HUES6 (cell line): ENCODE data around the gene OR2V1.
"Not testable (repeated sequence)": the region's sequence is repeated elsewhere in the genome, so short reads cannot be mapped to it uniquely, and the experiment has no call there.

Experiments used
- H3K27ac ChIP-seq: 2 replicates; pipeline ENCODE4 v1.7.0; 2013; ENCODE audit warnings: low read depth, mild to moderate bottlenecking, low read length, inconsistent platforms
- H3K27me3 ChIP-seq: 2 replicates; pipeline ENCODE4 v1.6.1; 2013; ENCODE audit warnings: low read length; ENCODE audit not compliant: control insufficient read depth, insufficient read depth
- H3K36me3 ChIP-seq: 2 replicates; pipeline ENCODE4 v1.6.1; 2013; ENCODE audit warnings: low read length; ENCODE audit not compliant: control insufficient read depth, insufficient read depth
- H3K4me1 ChIP-seq: 2 replicates; pipeline ENCODE4 v1.6.1; 2013; ENCODE audit warnings: low read length; ENCODE audit not compliant: control insufficient read depth, insufficient read depth
- H3K4me3 ChIP-seq: 2 replicates; pipeline ENCODE4 v1.5.1; 2013; ENCODE audit warnings: low read depth, low read length
- H3K9ac ChIP-seq: one replicate; pipeline ENCODE4 v1.6.1; 2013; ENCODE audit warnings: mild to moderate bottlenecking, low read length
- H3K9me3 ChIP-seq: 2 replicates; pipeline ENCODE4 v1.6.1; 2013; ENCODE audit warnings: low read depth, low read length; ENCODE audit not compliant: control insufficient read depth, insufficient read depth

The OR2V1 gene

GRCh38 chr5:181156758-181157157 lies 25.8 kb upstream of the OR2V1 start:
- no peak overlapping the region for H3K4me3 ChIP-seq

GRCh38 chr5:181153814-181154213 lies 22.8 kb upstream of the OR2V1 start:
- Histone ChIP-seq H3K27ac (no peak overlapping the region), H3K9me3 (no peaks in the 10 kb centered on the region; the same call in 1 of the 2 replicates), H3K4me3 (no peak overlapping the region), H3K36me3 (no peaks in the 10 kb centered on the region), H3K9ac (no peak overlapping the region), H3K4me1 (no peaks in the 10 kb centered on the region), H3K27me3 (peaks cover 14% of the 10 kb centered on the region; the same call in 1 of the 2 replicates)

More at GRCh38 chr5:181156758-181157157, 25.8 kb upstream of the OR2V1 start:
- H3K9me3 ChIP-seq: no peaks in the 10 kb centered on the region; the same call in 1 of the 2 replicates
- no peak overlapping the region for H3K9ac ChIP-seq
- no peak overlapping the region for H3K27ac ChIP-seq
- no peaks in the 10 kb centered on the region for H3K36me3 ChIP-seq
- H3K4me1 ChIP-seq: peaks cover 12% of the 10 kb centered on the region
- peaks cover 17% of the 10 kb centered on the region; the same call in 1 of the 2 replicates for H3K27me3 ChIP-seq

GRCh38 chr5:181152406-181152805 lies 21.4 kb upstream of the OR2V1 start:
- no peak overlapping the region for H3K4me3 ChIP-seq
- H3K36me3 ChIP-seq: no peaks in the 10 kb centered on the region
- H3K27me3 ChIP-seq: peaks cover 19% of the 10 kb centered on the region; the same call in 1 of the 2 replicates
- H3K4me1 ChIP-seq: no peaks in the 10 kb centered on the region
- H3K9me3 ChIP-seq: no peaks in the 10 kb centered on the region; the same call in 1 of the 2 replicates
- H3K9ac ChIP-seq: no peak overlapping the region
- no peak overlapping the region for H3K27ac ChIP-seq

- Histone ChIP-seq H3K9ac (no peak overlapping the region), H3K4me3 (no peak overlapping the region), H3K4me1 (no peaks in the 10 kb centered on the region), H3K9me3 (no peaks in the 10 kb centered on the region; the same call in 1 of the 2 replicates), H3K27ac (no peak overlapping the region), H3K27me3 (peaks cover 9% of the 10 kb centered on the region; the same call in 1 of the 2 replicates), H3K36me3 (no peaks in the 10 kb centered on the region)
Observed at GRCh38 chr5:181151146-181151545, 20.2 kb upstream of the OR2V1 start.

GRCh38 chr5:181149806-181150733 lies 19.1 kb upstream of the OR2V1 start:
- no peaks in the 10 kb centered on the region for H3K36me3 ChIP-seq
- no peak overlapping the region for H3K27ac ChIP-seq
- peaks cover 9% of the 10 kb centered on the region for H3K9me3 ChIP-seq
- no peaks in the 10 kb centered on the region for H3K4me1 ChIP-seq
- H3K9ac ChIP-seq: no peak overlapping the region
- no peak overlapping the region for H3K4me3 ChIP-seq
- H3K27me3 ChIP-seq: peaks cover 5% of the 10 kb centered on the region; the same call in 1 of the 2 replicates

GRCh38 chr5:181149355-181149754 lies 18.4 kb upstream of the OR2V1 start:
- H3K27me3 ChIP-seq: peaks cover 5% of the 10 kb centered on the region; the same call in 1 of the 2 replicates
- no peak overlapping the region for H3K4me3 ChIP-seq
- no peak overlapping the region for H3K27ac ChIP-seq
- no peak overlapping the region for H3K9ac ChIP-seq
- H3K4me1 ChIP-seq: no peaks in the 10 kb centered on the region
- no peaks in the 10 kb centered on the region for H3K36me3 ChIP-seq
- H3K9me3 ChIP-seq: peaks cover 12% of the 10 kb centered on the region

GRCh38 chr5:181146927-181147636 lies 16.1 kb upstream of the OR2V1 start, which contains the start of gene OR2V2:
Gene OR2V2 (plus strand): TSS chr5:181147586. CDS start chr5:181154943, 7,357 bp downstream.
- not testable (repeated sequence) for H3K36me3 ChIP-seq, H3K27ac ChIP-seq, H3K4me3 ChIP-seq, H3K4me1 ChIP-seq, H3K9ac ChIP-seq, H3K27me3 ChIP-seq
- peaks cover 17% of the 10 kb centered on the region for H3K9me3 ChIP-seq

GRCh38 chr5:181145133-181145532 lies 14.2 kb upstream of the OR2V1 start:
- Histone ChIP-seq H3K4me1 (no peaks in the 10 kb centered on the region), H3K9ac (no peak overlapping the region), H3K27me3 (peaks cover 11% of the 10 kb centered on the region; the same call in 1 of the 2 replicates), H3K9me3 (peaks cover 17% of the 10 kb centered on the region), H3K36me3 (no peaks in the 10 kb centered on the region), H3K27ac (no peak overlapping the region), H3K4me3 (no peak overlapping the region)

- peaks cover 6% of the 10 kb centered on the region; the same call in 1 of the 2 replicates for H3K27me3 ChIP-seq
Observed at GRCh38 chr5:181142054-181142453, 11.1 kb upstream of the OR2V1 start.

GRCh38 chr5:181140766-181141165 lies 9.8 kb upstream of the OR2V1 start:
- no peak overlapping the region for H3K27ac ChIP-seq
- H3K9me3 ChIP-seq: peaks cover 22% of the 10 kb centered on the region
- peaks cover 6% of the 10 kb centered on the region; the same call in 1 of the 2 replicates for H3K27me3 ChIP-seq
- no peak overlapping the region for H3K4me3 ChIP-seq
- no peaks in the 10 kb centered on the region for H3K36me3 ChIP-seq
- no peak overlapping the region for H3K9ac ChIP-seq
- H3K4me1 ChIP-seq: no peaks in the 10 kb centered on the region

More at GRCh38 chr5:181142054-181142453, 11.1 kb upstream of the OR2V1 start:
- Histone ChIP-seq H3K4me1 (no peaks in the 10 kb centered on the region), H3K27ac (no peak overlapping the region), H3K4me3 (no peak overlapping the region), H3K9me3 (peaks cover 17% of the 10 kb centered on the region), H3K9ac (no peak overlapping the region), H3K36me3 (no peaks in the 10 kb centered on the region)
